A673 (cell line): ENCODE data around the gene WIPF3.

ENCODE experiments used
- EZH2 ChIP-seq: fragments of 200-600 bp; sonication (generic); IDR thresholded peaks from 2 replicates; pipeline ENCODE4 v1.6.1; 2017; ENCODE audit warnings: borderline replicate concordance, low read depth, mild to moderate bottlenecking, mixed read lengths, antibody characterized with exemption, low read length; ENCODE audit not compliant: poor library complexity, severe bottlenecking
- TF ChIP-seq, protein P1 (sequence below): fragments of 300-800, 200-600 bp; sonication (generic); conservative IDR thresholded peaks from 2 replicates; pipeline ENCODE4 v1.5.1; 2017; ENCODE audit warnings: low read depth, mild to moderate bottlenecking, antibody characterized with exemption, low read length, moderate library complexity, mixed read lengths

GRCh38 chr7:29957521-29958310 lies 151.4 kb downstream of the WIPF3 start:
- TF ChIP-seq, protein P1, sequence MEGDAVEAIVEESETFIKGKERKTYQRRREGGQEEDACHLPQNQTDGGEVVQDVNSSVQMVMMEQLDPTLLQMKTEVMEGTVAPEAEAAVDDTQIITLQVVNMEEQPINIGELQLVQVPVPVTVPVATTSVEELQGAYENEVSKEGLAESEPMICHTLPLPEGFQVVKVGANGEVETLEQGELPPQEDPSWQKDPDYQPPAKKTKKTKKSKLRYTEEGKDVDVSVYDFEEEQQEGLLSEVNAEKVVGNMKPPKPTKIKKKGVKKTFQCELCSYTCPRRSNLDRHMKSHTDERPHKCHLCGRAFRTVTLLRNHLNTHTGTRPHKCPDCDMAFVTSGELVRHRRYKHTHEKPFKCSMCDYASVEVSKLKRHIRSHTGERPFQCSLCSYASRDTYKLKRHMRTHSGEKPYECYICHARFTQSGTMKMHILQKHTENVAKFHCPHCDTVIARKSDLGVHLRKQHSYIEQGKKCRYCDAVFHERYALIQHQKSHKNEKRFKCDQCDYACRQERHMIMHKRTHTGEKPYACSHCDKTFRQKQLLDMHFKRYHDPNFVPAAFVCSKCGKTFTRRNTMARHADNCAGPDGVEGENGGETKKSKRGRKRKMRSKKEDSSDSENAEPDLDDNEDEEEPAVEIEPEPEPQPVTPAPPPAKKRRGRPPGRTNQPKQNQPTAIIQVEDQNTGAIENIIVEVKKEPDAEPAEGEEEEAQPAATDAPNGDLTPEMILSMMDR = no peak
- TF ChIP-seq EZH2 = no peak
